ENCODE data around the gene GPX7. TPM values are rescaled to one million over a fixed set of nuclear protein-coding genes. Genes with fewer than 3 reads are reported as not detected.

Gene GPX7
- total RNA-seq, 2 experiments from 2014 or later: 11.7 to 12.5 TPM

DNA sequence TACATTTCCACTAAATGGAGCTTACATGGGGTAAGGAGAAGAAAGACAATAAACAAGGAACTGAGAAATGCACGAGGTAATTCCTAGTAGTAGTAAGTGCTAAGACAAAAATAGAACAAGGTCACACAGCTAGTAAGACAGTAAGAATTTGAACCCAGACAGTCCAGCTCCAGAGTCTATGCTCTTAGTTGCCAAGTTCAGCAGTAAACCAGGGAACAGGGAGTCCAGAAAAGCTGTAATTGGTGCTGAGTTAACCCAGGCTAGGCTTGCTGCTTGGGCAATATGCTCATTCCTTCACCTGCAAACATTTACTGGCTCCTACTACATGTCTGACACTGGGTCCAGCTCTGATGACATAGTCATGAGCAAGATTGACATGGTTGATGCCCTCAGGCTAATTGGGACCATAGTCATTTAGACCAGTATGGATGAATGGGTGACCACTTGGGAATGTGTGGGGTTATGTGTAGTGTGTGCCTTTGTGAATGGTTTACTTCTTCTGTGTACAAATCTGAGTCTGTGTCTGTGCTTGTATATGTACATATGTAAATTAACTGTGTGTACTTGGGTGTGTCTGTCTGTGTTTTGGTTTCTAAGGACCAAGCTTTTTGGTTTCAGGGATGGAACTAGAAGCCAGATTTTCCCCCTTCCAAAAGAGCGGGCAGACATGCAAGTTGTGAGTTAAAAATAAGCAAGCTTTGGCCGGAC, 2.0 kb downstream of the GPX7 start:
- peak overlapping the region; percentile 4 for H3K4me3 ChIP-seq (ENCODE audit: low read length)
- no peaks in the 10 kb centered on the region for H3K9me3 ChIP-seq (ENCODE audit: control insufficient read depth in 1 of 2, insufficient read depth in 1 of 2, low read length in 2 of 2)
- TF ChIP-seq, protein P1, sequence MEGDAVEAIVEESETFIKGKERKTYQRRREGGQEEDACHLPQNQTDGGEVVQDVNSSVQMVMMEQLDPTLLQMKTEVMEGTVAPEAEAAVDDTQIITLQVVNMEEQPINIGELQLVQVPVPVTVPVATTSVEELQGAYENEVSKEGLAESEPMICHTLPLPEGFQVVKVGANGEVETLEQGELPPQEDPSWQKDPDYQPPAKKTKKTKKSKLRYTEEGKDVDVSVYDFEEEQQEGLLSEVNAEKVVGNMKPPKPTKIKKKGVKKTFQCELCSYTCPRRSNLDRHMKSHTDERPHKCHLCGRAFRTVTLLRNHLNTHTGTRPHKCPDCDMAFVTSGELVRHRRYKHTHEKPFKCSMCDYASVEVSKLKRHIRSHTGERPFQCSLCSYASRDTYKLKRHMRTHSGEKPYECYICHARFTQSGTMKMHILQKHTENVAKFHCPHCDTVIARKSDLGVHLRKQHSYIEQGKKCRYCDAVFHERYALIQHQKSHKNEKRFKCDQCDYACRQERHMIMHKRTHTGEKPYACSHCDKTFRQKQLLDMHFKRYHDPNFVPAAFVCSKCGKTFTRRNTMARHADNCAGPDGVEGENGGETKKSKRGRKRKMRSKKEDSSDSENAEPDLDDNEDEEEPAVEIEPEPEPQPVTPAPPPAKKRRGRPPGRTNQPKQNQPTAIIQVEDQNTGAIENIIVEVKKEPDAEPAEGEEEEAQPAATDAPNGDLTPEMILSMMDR (IDR thresholded peaks at IDR 0.05): no peak
- H3K27ac ChIP-seq (ENCODE audit: low read depth in 1 of 2, low read length in 2 of 2): peak overlapping the region; percentile 26 to 42
- ATAC-seq (ENCODE audit: poor library complexity) (no peak), DNase-seq (peak in 1 of 14 experiments; percentile 12)
- peaks cover 51% of the 10 kb centered on the region for H3K4me1 ChIP-seq (ENCODE audit: insufficient read depth, low read length)
- H3K9me3 Mint-ChIP-seq: no peaks in the 10 kb centered on the region
- peak overlapping the region; percentile 96 for H3K27ac Mint-ChIP-seq
- CTCF ChIA-PET: interaction anchor here (1.7 kb wide), 1 partner anchor 36 kb away, joined by 5 read pairs; no protein-coding TSS in a partner anchor
- H3K4me3 Mint-ChIP-seq: peak overlapping the region; percentile 92
- peaks cover 59% of the 10 kb centered on the region for H3K36me3 Mint-ChIP-seq (ENCODE audit: low read depth)
- H3K36me3 ChIP-seq (ENCODE audit: insufficient read depth, low read length): peaks cover 29% of the 10 kb centered on the region
- H3K4me1 Mint-ChIP-seq (ENCODE audit: low read depth): peaks cover 50% of the 10 kb centered on the region
- H3K27me3 ChIP-seq (ENCODE audit: control insufficient read depth in 1 of 2, insufficient read depth in 2 of 2, low read length in 2 of 2): no peaks in the 10 kb centered on the region
- intact Hi-C loops (cut with DNase I, micrococcal nuclease): loop anchor here (5.0 to 10.0 kb wide), 2 partner anchors 61 to 83 kb away; no protein-coding TSS in a partner anchor
- no peaks in the 10 kb centered on the region for H3K27me3 Mint-ChIP-seq
- POLR2A ChIA-PET: interaction anchor here (1.2 to 5.1 kb wide), 5 partner anchors 21 to 51 kb away, joined by 3 to 34 read pairs (median 12); partner anchors contain the start of genes SHISAL2A and TUT4

DNA sequence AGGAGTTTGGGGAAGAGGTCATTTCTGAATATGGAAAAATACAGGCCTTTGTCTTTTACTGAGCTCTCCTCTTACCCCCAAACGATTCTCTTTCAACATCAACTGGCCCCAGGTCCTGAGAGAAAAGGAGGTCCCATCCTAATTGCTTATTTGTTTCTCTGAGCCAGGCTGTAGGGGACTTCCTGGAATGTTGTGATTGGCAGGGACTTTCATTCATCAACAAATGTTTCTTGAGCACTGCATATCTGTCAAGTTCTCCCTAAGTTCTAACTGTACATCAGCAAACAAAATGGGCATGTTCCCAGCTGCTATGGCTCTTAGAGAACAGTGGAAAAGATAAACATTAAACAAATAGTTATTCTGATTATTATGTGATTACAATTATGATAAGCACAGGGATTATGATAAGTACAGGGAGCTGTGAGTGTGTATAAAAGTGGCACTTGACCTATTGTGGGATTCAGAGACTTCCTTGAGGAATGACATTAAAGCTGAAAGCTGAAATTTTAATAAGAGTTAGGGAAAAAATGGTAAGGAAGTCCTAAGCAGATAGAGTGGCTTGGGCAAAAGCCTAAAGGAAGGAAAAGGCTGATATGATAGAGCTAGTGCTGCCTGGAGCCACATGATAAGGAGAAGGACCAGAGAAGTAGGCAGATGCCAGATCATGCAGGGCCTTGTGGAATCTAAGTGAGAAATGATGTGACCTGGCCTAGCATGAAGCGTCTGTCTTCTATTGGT, 11.6 kb downstream of the GPX7 start:
- H3K27ac Mint-ChIP-seq: peak overlapping the region; percentile 46

GRCh38 chr1:52614671-52615070, 12.5 kb downstream of the GPX7 start:
- DNase-seq (no peak), ATAC-seq (ENCODE audit: poor library complexity) (no peak)
- peaks cover 10% of the 10 kb centered on the region for H3K4me1 ChIP-seq (ENCODE audit: insufficient read depth, low read length)
- Mint-ChIP-seq H3K9me3 (no peaks in the 10 kb centered on the region), H3K27ac (no peak overlapping the region), H3K4me3 (no peak overlapping the region), H3K27me3 (no peaks in the 10 kb centered on the region), H3K4me1 (ENCODE audit: low read depth) (peaks cover 32% of the 10 kb centered on the region), H3K36me3 (ENCODE audit: low read depth) (peaks cover 39% of the 10 kb centered on the region)
- no peak overlapping the region for H3K4me3 ChIP-seq (ENCODE audit: low read length)
- TF ChIP-seq, protein P1 (IDR thresholded peaks at IDR 0.05): no peak
- H3K36me3 ChIP-seq (ENCODE audit: insufficient read depth, low read length): peaks cover 5% of the 10 kb centered on the region
- intact Hi-C loops (cut with DNase I, micrococcal nuclease): no loop called here
- no peak overlapping the region for H3K27ac ChIP-seq (ENCODE audit: low read depth in 1 of 2, low read length in 2 of 2)
- no peaks in the 10 kb centered on the region for H3K27me3 ChIP-seq (ENCODE audit: control insufficient read depth in 1 of 2, insufficient read depth in 2 of 2, low read length in 2 of 2)
- CTCF ChIA-PET: interaction anchor here (0.7 to 1.2 kb wide), 3 partner anchors 41 to 193 kb away, joined by 3 to 5 read pairs (median 4); no protein-coding TSS in a partner anchor
- H3K9me3 ChIP-seq (ENCODE audit: control insufficient read depth in 1 of 2, insufficient read depth in 1 of 2, low read length in 2 of 2): no peaks in the 10 kb centered on the region
- POLR2A ChIA-PET: interaction anchor here (0.7 to 1.3 kb wide), 3 partner anchors 13 to 23 kb away, joined by 3 to 4 read pairs (median 3); partner anchors contain the start of genes GPX7 and SHISAL2A

More for the DNA sequence above, 11.6 kb downstream of the GPX7 start:
- ChIA-PET CTCF (interaction anchor here (1.2 kb wide), 1 partner anchor 42 kb away, joined by 4 read pairs; no protein-coding TSS in a partner anchor), POLR2A (interaction anchor here (1.2 to 1.3 kb wide), 2 partner anchors 12 to 22 kb away, joined by 4 read pairs; partner anchors contain the start of gene GPX7)
- Mint-ChIP-seq H3K9me3 (no peaks in the 10 kb centered on the region), H3K27me3 (no peaks in the 10 kb centered on the region), H3K4me1 (ENCODE audit: low read depth) (peaks cover 32% of the 10 kb centered on the region), H3K36me3 (ENCODE audit: low read depth) (peaks cover 43% of the 10 kb centered on the region), H3K4me3 (no peak overlapping the region)
- TF ChIP-seq, protein P1 (IDR thresholded peaks at IDR 0.05): no peak
- peaks cover 7% of the 10 kb centered on the region for H3K36me3 ChIP-seq (ENCODE audit: insufficient read depth, low read length)
- peaks cover 10% of the 10 kb centered on the region for H3K4me1 ChIP-seq (ENCODE audit: insufficient read depth, low read length)
- no peaks in the 10 kb centered on the region for H3K27me3 ChIP-seq (ENCODE audit: control insufficient read depth in 1 of 2, insufficient read depth in 2 of 2, low read length in 2 of 2)
- H3K9me3 ChIP-seq (ENCODE audit: control insufficient read depth in 1 of 2, insufficient read depth in 1 of 2, low read length in 2 of 2): no peaks in the 10 kb centered on the region
- ATAC-seq (ENCODE audit: poor library complexity) (no peak), DNase-seq (no peak)
- H3K4me3 ChIP-seq (ENCODE audit: low read length): no peak overlapping the region
- no peak overlapping the region for H3K27ac ChIP-seq (ENCODE audit: low read depth in 1 of 2, low read length in 2 of 2)
- intact Hi-C loops (cut with DNase I, micrococcal nuclease): no loop called here

All from CD4-positive, alpha-beta T cell (primary cell).